ENCODE data around the gene TADA3. TPM values are rescaled to one million over a fixed set of nuclear protein-coding genes. Genes with fewer than 3 reads are reported as not detected.

The TADA3 gene
- total RNA-seq, 2 experiments from 2014 or later = 83.2 to 85.6 TPM

GRCh38 chr3:9793161-9793781, 998 bp upstream of the TADA3 start:
- CTCF ChIA-PET = interaction anchor here (0.5 to 1.9 kb wide), 11 partner anchors 9 to 440 kb away, joined by 3 to 14 read pairs (median 4); partner anchors contain the start of gene CAMK1
- Mint-ChIP-seq H3K36me3 (ENCODE audit: low read depth) (peaks cover 67% of the 10 kb centered on the region), H3K4me1 (ENCODE audit: low read depth) (peaks cover 50% of the 10 kb centered on the region), H3K9me3 (ENCODE audit: insufficient read depth) (no peaks in the 10 kb centered on the region), H3K27ac (peak overlapping the region; percentile 100), H3K27me3 (ENCODE audit: low read depth) (no peaks in the 10 kb centered on the region), H3K4me3 (peak overlapping the region; percentile 96)
- POLR2A ChIA-PET = interaction anchor here (0.5 to 4.9 kb wide), 30 partner anchors 8 to 406 kb away, joined by 3 to 38 read pairs (median 4); partner anchors contain the start of genes BRPF1, CAMK1, CRELD1 and FANCD2
- DNase-seq = peak; percentile 49
- peak; percentile 16 for ATAC-seq

GRCh38 chr3:9791790-9792404, 376 bp downstream of the TADA3 start:
- Mint-ChIP-seq H3K9me3 (ENCODE audit: insufficient read depth) (no peaks in the 10 kb centered on the region), H3K4me1 (ENCODE audit: low read depth) (peaks cover 51% of the 10 kb centered on the region), H3K36me3 (ENCODE audit: low read depth) (peaks cover 64% of the 10 kb centered on the region), H3K27me3 (ENCODE audit: low read depth) (no peaks in the 10 kb centered on the region), H3K27ac (peak overlapping the region; percentile 100), H3K4me3 (peak overlapping the region; percentile 96)
- ChIA-PET POLR2A (interaction anchor here (0.6 to 4.9 kb wide), 17 partner anchors 11 to 396 kb away, joined by 3 to 38 read pairs (median 9); partner anchors contain the start of genes BRPF1, CAMK1, OGG1 and TTLL3), CTCF (interaction anchor here (0.8 to 1.9 kb wide), 8 partner anchors 10 to 439 kb away, joined by 3 to 14 read pairs (median 4); no protein-coding TSS in a partner anchor)
- no peak for ATAC-seq
- no peak for DNase-seq

GRCh38 chr3:9791127-9791526, 1.1 kb downstream of the TADA3 start:
- ChIA-PET POLR2A (interaction anchor here (0.6 to 4.9 kb wide), 5 partner anchors 10 to 142 kb away, joined by 3 to 38 read pairs (median 3); partner anchors contain the start of genes CAMK1 and MTMR14), CTCF (interaction anchor here (1.2 to 1.4 kb wide), 2 partner anchors 9 to 10 kb away, joined by 3 to 5 read pairs; no protein-coding TSS in a partner anchor)
- Mint-ChIP-seq H3K36me3 (ENCODE audit: low read depth) (peaks cover 67% of the 10 kb centered on the region), H3K9me3 (ENCODE audit: insufficient read depth) (no peaks in the 10 kb centered on the region), H3K27ac (peak overlapping the region; percentile 100), H3K4me1 (ENCODE audit: low read depth) (peaks cover 57% of the 10 kb centered on the region), H3K27me3 (ENCODE audit: low read depth) (no peaks in the 10 kb centered on the region), H3K4me3 (peak overlapping the region; percentile 96)
- DNase-seq (no peak), ATAC-seq (no peak)

- H3K27me3 Mint-ChIP-seq (ENCODE audit: low read depth) = no peaks in the 10 kb centered on the region
- H3K27ac Mint-ChIP-seq = peak overlapping the region; percentile 33
- ChIA-PET POLR2A (interaction anchor here (0.6 to 0.8 kb wide), 3 partner anchors 8 to 196 kb away, joined by 3 read pairs; no protein-coding TSS in a partner anchor), CTCF (no interaction called here)
- H3K36me3 Mint-ChIP-seq (ENCODE audit: low read depth) = peaks cover 66% of the 10 kb centered on the region
- H3K4me1 Mint-ChIP-seq (ENCODE audit: low read depth) = peaks cover 47% of the 10 kb centered on the region
- ATAC-seq (no peak), DNase-seq (no peak)
- no peak overlapping the region for H3K4me3 Mint-ChIP-seq
- H3K9me3 Mint-ChIP-seq (ENCODE audit: insufficient read depth) = no peaks in the 10 kb centered on the region
Measured at GRCh38 chr3:9787714-9788113, 4.6 kb downstream of the TADA3 start.

GRCh38 chr3:9786825-9787669, 5.2 kb downstream of the TADA3 start:
- ChIA-PET POLR2A (interaction anchor here (0.8 kb wide), 1 partner anchor 106 kb away, joined by 3 read pairs; no protein-coding TSS in a partner anchor), CTCF (interaction anchor here (1.2 kb wide), 1 partner anchor 145 kb away, joined by 4 read pairs; no protein-coding TSS in a partner anchor)
- Mint-ChIP-seq H3K27me3 (ENCODE audit: low read depth) (no peaks in the 10 kb centered on the region), H3K4me3 (no peak overlapping the region), H3K9me3 (ENCODE audit: insufficient read depth) (no peaks in the 10 kb centered on the region), H3K4me1 (ENCODE audit: low read depth) (peaks cover 52% of the 10 kb centered on the region), H3K36me3 (ENCODE audit: low read depth) (peaks cover 71% of the 10 kb centered on the region), H3K27ac (peak overlapping the region; percentile 33)
- no peak for ATAC-seq
- no peak for DNase-seq

- ChIA-PET CTCF (interaction anchor here (1.2 kb wide), 1 partner anchor 145 kb away, joined by 4 read pairs; no protein-coding TSS in a partner anchor), POLR2A (interaction anchor here (1.0 kb wide), 1 partner anchor 7 kb away, joined by 3 read pairs; no protein-coding TSS in a partner anchor)
- Mint-ChIP-seq H3K27ac (no peak overlapping the region), H3K9me3 (ENCODE audit: insufficient read depth) (no peaks in the 10 kb centered on the region), H3K27me3 (ENCODE audit: low read depth) (no peaks in the 10 kb centered on the region), H3K4me3 (no peak overlapping the region), H3K36me3 (ENCODE audit: low read depth) (peaks cover 76% of the 10 kb centered on the region), H3K4me1 (ENCODE audit: low read depth) (peaks cover 51% of the 10 kb centered on the region)
- no peak for ATAC-seq
- DNase-seq = no peak
Measured at GRCh38 chr3:9786209-9786739, 6.0 kb downstream of the TADA3 start.

GRCh38 chr3:9785602-9786001, 6.7 kb downstream of the TADA3 start:
- CTCF ChIA-PET = interaction anchor here (0.8 to 1.2 kb wide), 2 partner anchors 58 to 146 kb away, joined by 4 read pairs; no protein-coding TSS in a partner anchor

GRCh38 chr3:9784965-9785364, 7.3 kb downstream of the TADA3 start:
- no peak for ATAC-seq
- H3K36me3 Mint-ChIP-seq (ENCODE audit: low read depth) = peaks cover 74% of the 10 kb centered on the region
- DNase-seq = no peak
- ChIA-PET POLR2A (no interaction called here), CTCF (interaction anchor here (0.8 to 1.0 kb wide), 2 partner anchors 22 to 58 kb away, joined by 3 to 4 read pairs; no protein-coding TSS in a partner anchor)
- no peaks in the 10 kb centered on the region for H3K27me3 Mint-ChIP-seq (ENCODE audit: low read depth)
- no peak overlapping the region for H3K4me3 Mint-ChIP-seq
- H3K4me1 Mint-ChIP-seq (ENCODE audit: low read depth) = peaks cover 51% of the 10 kb centered on the region
- no peaks in the 10 kb centered on the region for H3K9me3 Mint-ChIP-seq (ENCODE audit: insufficient read depth)
- H3K27ac Mint-ChIP-seq = no peak overlapping the region

More at GRCh38 chr3:9785602-9786001, 6.7 kb downstream of the TADA3 start:
- Mint-ChIP-seq H3K27me3 (ENCODE audit: low read depth) (no peaks in the 10 kb centered on the region), H3K27ac (peak overlapping the region; percentile 4), H3K4me3 (no peak overlapping the region), H3K36me3 (ENCODE audit: low read depth) (peaks cover 74% of the 10 kb centered on the region), H3K9me3 (ENCODE audit: insufficient read depth) (no peaks in the 10 kb centered on the region), H3K4me1 (ENCODE audit: low read depth) (peaks cover 51% of the 10 kb centered on the region)
- DNase-seq = no peak
- POLR2A ChIA-PET = interaction anchor here (1.0 kb wide), 1 partner anchor 8 kb away, joined by 3 read pairs; no protein-coding TSS in a partner anchor
- no peak for ATAC-seq

GRCh38 chr3:9783954-9784353, 8.3 kb downstream of the TADA3 start:
- Mint-ChIP-seq H3K27ac (no peak overlapping the region), H3K27me3 (ENCODE audit: low read depth) (no peaks in the 10 kb centered on the region), H3K4me3 (no peak overlapping the region), H3K4me1 (ENCODE audit: low read depth) (peaks cover 57% of the 10 kb centered on the region), H3K36me3 (ENCODE audit: low read depth) (peaks cover 70% of the 10 kb centered on the region), H3K9me3 (ENCODE audit: insufficient read depth) (no peaks in the 10 kb centered on the region)
- DNase-seq = no peak
- no peak for ATAC-seq
- ChIA-PET CTCF (interaction anchor here (1.0 kb wide), 1 partner anchor 21 kb away, joined by 3 read pairs; no protein-coding TSS in a partner anchor), POLR2A (interaction anchor here (1.1 kb wide), 1 partner anchor 9 kb away, joined by 3 read pairs; the partner anchor contains the start of gene ARPC4)

GRCh38 chr3:9782770-9783169, 9.5 kb downstream of the TADA3 start:
- Mint-ChIP-seq H3K27ac (no peak overlapping the region), H3K4me3 (no peak overlapping the region), H3K4me1 (ENCODE audit: low read depth) (peaks cover 67% of the 10 kb centered on the region), H3K9me3 (ENCODE audit: insufficient read depth) (no peaks in the 10 kb centered on the region), H3K36me3 (ENCODE audit: low read depth) (peaks cover 69% of the 10 kb centered on the region), H3K27me3 (ENCODE audit: low read depth) (no peaks in the 10 kb centered on the region)
- ATAC-seq (no peak), DNase-seq (no peak)
- ChIA-PET CTCF (interaction anchor here (0.6 to 2.0 kb wide), 8 partner anchors 10 to 243 kb away, joined by 3 to 8 read pairs (median 4); partner anchors contain the start of genes ARPC4, BRPF1, CRELD1 and TADA3), POLR2A (interaction anchor here (3.3 kb wide), 1 partner anchor 9 kb away, joined by 38 read pairs; the partner anchor contains the start of genes ARPC4 and TADA3)
